ENCODE data around the gene MYOM1.

- TF ChIP-seq GATA3 (IDR thresholded peaks at IDR 0.05; ENCODE audit: low read depth, low read length): no peak
- TF ChIP-seq GATA2 (IDR thresholded peaks at IDR 0.05; ENCODE audit: low read depth, low read length): no peak
These were observed 4.7 kb downstream of the MYOM1 start for GRCh38 chr18:3214855-3215637.

Data from SH-SY5Y (cell line).